Pancreas (tissue), 10 donors: ENCODE measurements around the gene TSG101. TPM values are rescaled to one million over a fixed set of nuclear protein-coding genes. Genes with fewer than 3 reads are reported as not detected.

Experiments used
- ATAC-seq, 4 donors: fragments of 200-7000 bp; cut with Tn5 transposase; one replicate each; pipeline versions ENCODE4 v1.8.0 to v1.9.1; 2020; ENCODE audit warnings: mild to moderate bottlenecking in 4 of 4, moderate library complexity in 4 of 4
- DNase-seq, 6 donors: peaks; one replicate each; pipeline ENCODE4 v3.0.0-alpha.2; 2020
- FAIRE-seq: peaks from 2 replicates; lab custom pipeline; 2012; peaks lifted over from hg19 to GRCh38; lab: Jason Lieb, UNC
- H3K27ac ChIP-seq, 4 donors: fragments of 200-600 bp; sonication (generic); 1 replicate in 3 of 4; 2 replicates in 1 of 4; pipeline versions ENCODE4 v1.5.0 to v1.8.0; 2020
- H3K27me3 ChIP-seq, 4 donors: fragments of 200-600 bp; one replicate each; pipeline ENCODE4 v1.8.0; 2021
- H3K36me3 ChIP-seq, 3 donors: fragments of 200-600 bp; sonication (generic) in 1 of 3; one replicate each; pipeline versions ENCODE4 v1.5.0 to v1.8.0; 2020 to 2021
- H3K4me1 ChIP-seq, 3 donors: fragments of 200-600 bp; one replicate each; pipeline ENCODE4 v1.8.0; 2021
- H3K4me3 ChIP-seq, 4 donors: fragments of 200-600 bp; sonication (generic) in 2 of 4; one replicate each; pipeline versions ENCODE4 v1.5.0 to v1.8.0; 2020 to 2021
- H3K9me3 ChIP-seq, 4 donors: fragments of 200-600 bp; one replicate each; pipeline ENCODE4 v1.8.0; 2021
- CTCF ChIP-seq, 4 donors: fragments of 200-600 bp; sonication (generic) in 3 of 4; IDR thresholded peaks; one replicate each; pipeline versions ENCODE4 v1.5.0 to v1.8.0; 2021; ENCODE audit warnings: antibody characterized with exemption in 4 of 4
- whole genome bisulfite sequencing, 2 donors: extraction: QIAGEN DNeasy Blood & Tissue Kit; methylation state at CpG; one replicate each; pipeline ENCODE4 v1.1.7; 2013; 5-methylcytosine and 5-hydroxymethylcytosine counted together
- intact Hi-C, 3 donors: fragments of 100-400 bp; cut with DNase I; formaldehyde crosslinking; loops; one replicate each; pipeline versions ENCODE4 v1.11.1 to v1.14.2; 2022
- polyA plus RNA-seq, 2 donors: library from polyadenylated mRNA; stranded (reverse); fragments of 200-250 nt; gene quantifications; one replicate each; pipeline ENCODE4 v1.2.3, GENCODE V29; 2013
- total RNA-seq, 6 donors: library from RNA; stranded (reverse); fragmentation: NEBNext Ultra II Directional in 4 of 6; extraction: Animal tissue kit (Norgen Biotek cat#: 25700) in 4 of 6; gene quantifications; one replicate each; pipeline versions ENCODE4 v1.2.1 to v1.2.4, GENCODE V29; 2021 to 2023
- donor health status: healthy with polysubstance abuse.
- donor health status: DM: no; HTN: no; CAD: no; lungs with moderate emphysema.
- donor health status: DM: no; HTN: no; CAD: no.
- donor health status: control.
- donor health status: control.
- donor health status: Bipolar disorder and iron deficiency.
- donor health status: DM: yes; HTN: yes; CAD: no.
- donor health status: DM: no; HTN: no; CAD: no.
- donor health status: DM: no; HTN: no; CAD: no.
- donor health status: DM: yes; HTN: yes; CAD: no.

Gene TSG101
- total and polyA plus RNA-seq, 8 donors = 15.7 to 33.7 (median 22.2) TPM

DNA sequence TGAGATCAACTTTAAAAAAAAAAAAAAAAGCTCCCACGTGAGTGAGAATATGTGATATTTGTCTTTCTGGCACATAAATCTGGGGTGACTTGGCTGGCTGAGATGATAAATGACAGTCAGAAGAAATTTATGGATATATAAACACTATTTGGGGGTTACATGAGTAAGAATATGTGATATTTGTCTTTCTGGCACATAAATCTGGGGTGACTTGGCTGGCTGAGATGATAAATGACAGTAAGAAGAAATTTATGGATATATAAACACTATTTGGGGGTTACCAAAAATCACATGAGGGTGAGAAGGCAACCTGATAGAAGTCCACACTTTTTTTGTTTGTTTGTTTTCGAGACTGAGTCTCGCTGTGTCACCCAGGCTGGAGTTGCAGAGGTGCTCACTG, 6.6 kb upstream of the TSG101 start:
- WGBS, 2 donors = 85 to 92% methylated on average over 3 of the region's 3 CpGs
- FAIRE-seq (no peak), DNase-seq (no peak), ATAC-seq (no peak)
- Histone ChIP-seq H3K27me3 (no peaks in the 10 kb centered on the region), H3K4me3 (no peak overlapping the region), H3K4me1 (no peaks in the 10 kb centered on the region), H3K27ac (no peak overlapping the region), H3K36me3 (no peaks in the 10 kb centered on the region), H3K9me3 (no peaks in the 10 kb centered on the region)
- intact Hi-C loops = no loop called here
- no peak for TF ChIP-seq CTCF (IDR thresholded peaks at IDR 0.05)

GRCh38 chr11:18527512-18527911, 770 bp upstream of the TSG101 start:
- 9 to 10% methylated on average over 5 of the region's 5 CpGs for WGBS, 2 donors
- TF ChIP-seq CTCF (IDR thresholded peaks at IDR 0.05) = no peak
- no peaks in the 10 kb centered on the region for H3K36me3 ChIP-seq
- FAIRE-seq = no peak
- peak overlapping the region; percentile 91 to 98 (median 97) for H3K27ac ChIP-seq
- intact Hi-C loops = no loop called here
- DNase-seq = no peak
- peak overlapping the region; percentile 52 to 81 (median 66) for H3K4me3 ChIP-seq
- no peaks in the 10 kb centered on the region for H3K27me3 ChIP-seq
- ATAC-seq = peak in 2 of 4 donors; percentile 0 to 7
- peaks cover 0 to 13% (median 6%) of the 10 kb centered on the region in 3 donors for H3K4me1 ChIP-seq
- no peaks in the 10 kb centered on the region for H3K9me3 ChIP-seq

- WGBS, 2 donors = 0 to 1% methylated on average over 8 of the region's 8 CpGs
- H3K4me3 ChIP-seq = peak overlapping the region; percentile 52 to 81 (median 66)
- no peak for FAIRE-seq
- H3K4me1 ChIP-seq = peaks cover 0 to 13% (median 6%) of the 10 kb centered on the region in 3 donors
- H3K27me3 ChIP-seq = no peaks in the 10 kb centered on the region
- no peaks in the 10 kb centered on the region for H3K9me3 ChIP-seq
- DNase-seq = no peak
- ATAC-seq = peak in 3 of 4 donors; percentile 17 to 39 (median 38)
- H3K36me3 ChIP-seq = no peaks in the 10 kb centered on the region
- H3K27ac ChIP-seq = peak overlapping the region; percentile 91 to 98 (median 97)
- intact Hi-C loops = no loop called here
- TF ChIP-seq CTCF (IDR thresholded peaks at IDR 0.05) = no peak
Measured at GRCh38 chr11:18526130-18526520, 617 bp downstream of the TSG101 start.

- Histone ChIP-seq H3K36me3 (no peaks in the 10 kb centered on the region), H3K27me3 (no peaks in the 10 kb centered on the region), H3K27ac (no peak overlapping the region), H3K4me1 (peaks cover 0 to 13% (median 6%) of the 10 kb centered on the region in 3 donors), H3K9me3 (no peaks in the 10 kb centered on the region), H3K4me3 (no peak overlapping the region)
- 40 to 67% methylated on average over 1 of the region's 1 CpG for WGBS, 2 donors
- TF ChIP-seq CTCF (IDR thresholded peaks at IDR 0.05) = no peak
- intact Hi-C loops = no loop called here
- no peak for DNase-seq
- no peak for ATAC-seq
- no peak for FAIRE-seq
Measured at GRCh38 chr11:18524248-18524647, 2.5 kb downstream of the TSG101 start.

DNA sequence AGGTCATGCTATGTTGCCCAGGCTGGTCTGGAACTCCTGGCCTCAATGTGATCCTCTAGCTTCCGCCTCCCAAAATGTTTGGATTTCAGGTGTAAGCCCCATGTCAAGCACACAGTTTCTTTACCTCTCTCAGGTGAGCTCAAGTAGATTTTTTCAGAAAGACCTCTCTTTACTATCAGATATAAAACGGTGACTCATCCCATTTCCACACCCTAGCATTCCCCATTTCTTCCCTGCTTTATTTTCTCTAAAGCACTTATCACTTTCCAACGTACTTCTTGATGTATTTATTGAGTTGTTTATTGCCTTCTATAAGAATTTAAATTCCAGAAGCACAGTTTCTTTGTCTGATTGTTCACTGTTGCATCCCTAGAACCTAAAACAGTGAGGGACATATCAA, 3.7 kb downstream of the TSG101 start:
- DNase-seq (no peak), FAIRE-seq (no peak), ATAC-seq (no peak)
- Histone ChIP-seq H3K9me3 (no peaks in the 10 kb centered on the region), H3K36me3 (no peaks in the 10 kb centered on the region), H3K27ac (no peak overlapping the region), H3K4me3 (no peak overlapping the region), H3K27me3 (no peaks in the 10 kb centered on the region), H3K4me1 (peaks cover 0 to 13% (median 6%) of the 10 kb centered on the region in 3 donors)
- whole genome bisulfite sequencing, 2 donors = 80 to 86% methylated on average over 3 of the region's 3 CpGs
- intact Hi-C loops = no loop called here
- no peak for TF ChIP-seq CTCF (IDR thresholded peaks at IDR 0.05)
